ENCODE measurements around the gene SLC6A6.

The SLC6A6 gene

DNA sequence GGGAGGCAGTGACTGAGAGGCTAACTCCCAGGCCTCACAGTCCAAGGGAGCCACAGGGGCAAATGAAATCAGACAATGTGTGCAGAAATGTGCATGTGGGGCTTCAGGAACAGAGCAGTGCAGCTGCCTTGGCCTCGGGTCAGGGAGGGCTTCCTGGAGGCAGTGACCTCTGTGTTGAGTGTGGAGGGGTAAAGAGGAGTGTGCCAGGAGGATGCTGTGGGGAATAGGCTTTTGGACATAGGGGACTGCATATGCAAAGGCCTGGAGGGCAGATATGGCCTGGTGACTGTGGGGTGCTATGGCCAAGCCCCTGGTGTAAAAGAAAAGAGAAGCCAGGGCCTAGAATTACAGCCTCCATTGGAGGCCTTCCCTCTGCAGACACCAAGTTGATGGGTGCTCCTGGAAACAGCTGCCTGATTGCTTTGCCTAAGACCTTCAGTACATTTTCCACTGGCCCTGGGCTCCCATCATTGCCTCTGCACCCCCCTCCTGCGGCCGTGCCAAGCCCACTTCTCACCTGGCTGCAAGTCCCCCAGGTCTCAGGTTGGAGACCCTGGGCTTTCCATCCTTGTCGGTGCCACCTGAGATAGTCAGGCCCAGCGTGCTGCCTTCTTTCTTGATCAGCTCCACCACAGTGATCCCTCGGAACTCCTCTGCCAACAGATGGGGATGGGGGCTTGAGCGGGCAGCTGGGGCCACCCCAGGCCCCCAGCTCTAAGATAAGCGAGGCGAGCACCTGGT, 122.7 kb downstream of the SLC6A6 start:
- DNase-seq: no peak

DNA sequence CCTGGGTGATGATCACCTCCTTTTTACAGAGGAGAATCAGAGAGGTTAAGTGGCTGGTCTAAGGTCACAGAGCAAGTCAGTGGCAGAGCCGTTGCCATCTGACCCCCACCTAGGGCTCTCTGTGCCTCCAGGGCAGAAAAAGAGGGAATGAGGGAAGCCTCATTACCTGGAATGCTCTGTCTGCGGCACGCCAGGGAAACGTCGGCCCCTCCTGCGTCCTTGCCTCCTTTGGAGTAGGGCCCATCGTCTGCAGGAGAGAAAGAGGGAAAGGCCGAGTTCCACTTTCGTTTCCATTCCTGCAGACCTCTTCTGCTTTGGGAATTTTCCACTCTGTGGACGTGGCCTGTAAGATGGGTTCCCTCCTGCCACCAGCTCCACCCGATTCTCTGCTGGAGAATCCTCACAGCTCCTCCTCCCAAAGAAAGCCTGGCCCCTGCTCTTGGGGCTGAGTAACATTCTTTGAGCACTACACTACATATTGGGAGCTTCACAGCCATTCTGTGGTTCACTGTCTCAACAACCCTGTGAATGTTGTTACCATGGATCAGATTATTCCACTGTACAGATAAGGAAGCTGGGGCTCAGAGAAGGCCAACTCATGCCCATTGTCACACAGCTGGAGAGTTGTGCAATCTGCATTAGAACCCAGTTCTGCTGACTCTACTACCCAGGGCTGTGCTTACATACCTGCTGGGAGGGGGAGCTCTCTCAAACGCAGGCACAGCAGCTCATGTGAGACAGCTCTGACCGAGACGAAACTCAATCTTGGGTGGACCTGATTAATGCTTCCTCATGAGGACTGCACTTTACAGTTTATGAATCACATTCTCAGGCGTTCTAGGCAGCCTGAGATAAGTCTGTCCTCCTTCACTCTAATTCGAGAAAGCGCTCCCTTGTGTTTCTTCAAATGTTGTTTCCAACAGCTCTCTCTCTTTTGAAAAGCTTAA, 123.6 kb downstream of the SLC6A6 start:
- peak; percentile 16 for DNase-seq

DNA sequence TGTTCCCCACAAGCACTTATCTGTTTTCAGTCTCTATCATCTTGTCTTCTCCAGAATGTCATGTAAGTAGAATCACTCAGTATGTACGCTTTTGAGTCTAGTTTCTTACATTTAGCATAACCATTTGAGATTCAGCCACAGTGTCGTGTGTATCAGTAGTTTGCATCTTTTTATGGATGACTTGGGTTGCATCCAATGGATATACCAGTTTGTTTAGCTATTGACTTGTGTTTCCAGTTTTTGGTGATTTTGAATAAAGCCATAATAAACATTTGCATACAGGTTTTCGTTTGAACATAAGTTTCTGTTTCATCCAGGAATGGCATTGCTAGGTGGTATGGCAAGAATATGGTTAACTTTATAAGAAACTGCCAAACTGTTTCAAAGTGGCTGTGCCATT, 125.7 kb downstream of the SLC6A6 start:
- DNase-seq: no peak

DNA sequence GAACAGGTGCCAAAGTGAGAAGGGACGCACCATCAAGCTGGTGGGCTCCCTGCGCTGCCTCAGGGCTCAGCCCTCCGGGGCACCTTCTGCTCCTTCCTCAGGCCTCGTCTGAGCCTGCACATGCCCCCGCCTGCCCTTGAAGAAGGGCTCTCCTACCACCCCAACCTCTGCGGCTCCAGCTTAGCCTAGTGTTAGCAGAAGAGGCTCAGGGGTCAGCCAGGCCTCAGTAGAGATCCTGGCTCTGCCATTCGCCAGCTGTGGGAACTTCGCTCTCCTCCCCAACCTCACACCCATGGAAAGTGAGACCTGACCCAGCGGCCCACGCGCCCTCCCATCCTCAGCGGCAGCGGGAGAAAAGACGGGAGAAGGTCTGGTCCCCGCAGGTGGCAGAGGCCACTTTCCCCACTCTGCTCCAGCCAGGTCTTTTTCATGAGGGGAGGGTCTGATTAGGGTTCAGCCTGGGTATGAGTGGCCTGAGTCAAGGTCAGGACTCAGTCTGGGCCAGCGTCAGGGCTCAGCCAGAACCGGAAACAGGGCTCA, 129.5 kb downstream of the SLC6A6 start:
- no peak for DNase-seq

DNA sequence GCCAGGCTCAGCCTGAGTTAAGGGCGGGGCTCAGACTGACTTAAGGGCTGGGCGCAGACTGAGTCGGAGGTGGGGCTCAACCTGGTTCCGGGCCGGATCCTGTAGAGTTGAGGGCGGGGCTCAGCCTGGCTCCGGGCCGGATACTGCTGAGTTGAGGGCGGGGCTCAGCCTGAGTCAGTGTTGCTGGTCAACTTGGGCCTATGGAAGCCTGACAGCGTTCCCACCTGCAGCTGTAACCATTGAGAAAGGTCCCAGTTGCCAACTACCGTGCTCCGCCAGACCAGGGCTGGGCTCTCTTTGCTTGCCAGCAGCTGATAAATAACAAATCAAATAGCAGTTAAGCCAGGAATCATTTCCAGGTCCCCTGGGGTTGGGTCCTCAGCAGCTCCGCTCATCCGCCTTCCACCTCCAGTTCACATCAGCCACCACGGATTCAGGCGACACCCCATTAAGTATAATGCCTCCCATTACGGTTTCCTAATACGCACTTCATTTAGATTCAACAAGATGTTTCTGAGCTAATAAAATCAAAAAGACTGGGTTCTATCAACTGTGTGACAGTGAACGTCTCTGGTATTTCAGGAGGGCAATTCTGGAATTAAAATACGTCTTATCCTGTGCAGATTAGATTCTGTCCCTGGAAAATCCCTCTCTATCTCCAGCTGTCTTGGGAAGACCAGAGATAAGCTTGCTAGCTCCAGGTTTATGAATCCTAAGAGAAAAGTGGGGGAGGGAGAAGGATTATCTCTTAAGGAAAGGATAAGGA, 130.5 kb downstream of the SLC6A6 start:
- DNase-seq: no peak

DNA sequence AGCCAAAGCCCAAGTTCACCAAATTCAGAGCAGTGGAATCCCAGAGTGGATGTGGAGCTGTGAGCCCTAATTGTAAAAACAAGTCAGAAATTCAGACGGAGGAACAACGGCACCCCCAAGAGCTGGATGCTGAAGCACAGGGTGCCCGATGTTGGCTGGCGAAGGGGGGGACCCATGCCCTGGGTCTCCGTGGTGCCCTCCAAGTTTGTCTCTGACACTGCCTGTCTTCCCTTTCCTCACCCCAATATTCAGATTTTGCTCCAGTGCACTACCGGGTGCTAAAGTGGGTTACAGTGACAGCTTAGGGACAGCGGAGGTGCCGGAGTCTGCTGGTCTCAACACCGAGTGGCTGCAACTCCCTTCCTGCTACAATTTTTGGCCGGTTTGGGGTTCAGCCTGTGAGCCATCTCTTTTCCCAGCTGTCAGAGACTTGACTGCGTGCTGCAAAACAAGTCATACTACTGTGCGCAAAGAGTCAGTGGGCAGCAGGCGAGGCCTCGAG, 131.1 kb downstream of the SLC6A6 start:
- DNase-seq: no peak

DNA sequence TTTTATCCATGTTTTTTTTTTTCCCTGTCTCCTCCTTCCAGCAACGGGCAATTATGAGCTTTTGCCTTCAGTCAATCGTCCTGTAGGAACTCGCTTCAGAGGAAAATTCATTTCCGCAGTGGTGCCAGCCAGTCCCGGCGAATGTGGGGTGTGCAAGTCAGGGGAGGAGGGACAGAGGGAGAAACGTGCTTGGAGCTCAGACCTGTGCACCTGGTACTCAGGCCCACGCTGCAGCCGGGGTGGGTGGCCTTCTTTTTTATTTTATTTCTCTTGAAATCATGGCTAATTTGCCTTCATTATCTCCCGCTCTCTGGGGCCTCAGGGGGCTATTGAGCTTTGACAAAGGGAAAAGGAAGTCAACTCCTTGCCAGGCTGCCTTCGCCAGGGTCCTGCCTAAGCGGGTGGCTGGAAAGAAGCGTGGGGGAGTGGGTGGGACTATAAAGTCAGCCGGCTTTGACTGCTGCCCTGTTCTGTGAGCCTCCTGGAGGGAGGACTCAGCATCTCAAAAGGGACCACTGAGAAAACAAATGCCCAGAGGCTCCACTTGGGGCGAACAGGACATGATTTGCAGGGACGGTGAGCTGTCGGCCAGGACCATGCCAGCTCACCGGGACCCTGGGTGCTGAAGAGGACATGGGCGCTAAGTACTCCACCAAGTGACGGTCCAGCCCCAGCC, 132.2 kb downstream of the SLC6A6 start:
- DNase-seq: no peak

DNA sequence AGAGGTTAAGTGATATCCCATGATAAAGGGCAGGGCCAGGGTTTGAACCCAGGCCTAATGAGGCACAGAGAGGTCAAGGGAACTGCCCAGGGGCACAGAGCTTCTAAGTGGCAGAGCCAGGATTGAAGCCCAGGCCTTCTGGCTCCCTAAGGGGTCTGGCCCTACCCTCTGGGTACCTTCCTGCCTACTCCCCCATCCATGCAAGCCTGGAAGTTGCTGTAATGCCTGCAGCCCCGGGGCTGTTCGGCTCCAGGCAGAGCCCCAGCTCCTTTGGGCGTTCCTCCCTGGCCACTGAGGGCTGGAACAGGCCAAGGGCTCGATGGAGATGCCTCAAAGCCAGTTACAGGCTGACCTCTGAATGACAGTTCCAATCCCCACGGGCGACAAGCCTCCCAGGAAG, 133.2 kb downstream of the SLC6A6 start:
- DNase-seq: no peak

DNA sequence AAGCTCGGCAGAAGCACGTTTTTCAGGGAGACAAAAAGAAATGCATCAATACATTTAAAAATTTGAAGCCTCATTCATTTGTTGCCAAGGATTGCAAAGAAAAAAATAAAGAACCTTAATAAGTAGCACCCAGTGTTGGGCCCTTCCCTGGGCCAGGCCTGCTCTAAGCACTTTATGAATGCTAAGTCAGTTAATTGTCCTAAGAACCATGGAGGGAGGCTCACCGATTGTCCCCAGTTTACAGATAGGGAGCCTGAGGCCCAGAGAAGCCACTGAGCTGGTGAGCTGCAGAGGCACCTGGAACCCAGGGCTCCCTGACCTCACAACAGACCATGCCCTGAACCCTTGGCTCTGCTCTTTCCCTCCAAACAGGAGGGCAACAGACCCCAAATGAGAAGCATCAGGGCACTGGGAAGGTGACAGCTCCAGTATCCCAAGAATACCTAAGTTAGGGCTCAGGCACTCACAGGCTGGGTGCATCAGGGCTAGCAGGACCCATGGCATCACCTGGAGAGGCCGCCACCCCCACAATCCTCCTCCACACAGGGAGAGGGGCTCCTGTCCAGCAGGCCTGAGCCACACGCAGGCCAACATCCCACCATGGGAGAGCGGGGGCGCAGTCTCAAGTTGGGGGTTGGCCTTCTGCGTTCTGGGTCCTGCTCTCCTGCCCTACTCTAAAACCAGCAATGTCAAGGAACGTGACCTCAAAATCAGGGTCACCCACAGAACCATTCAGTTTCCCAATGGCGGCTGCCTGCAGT, 133.8 kb downstream of the SLC6A6 start:
- no peak for DNase-seq

DNA sequence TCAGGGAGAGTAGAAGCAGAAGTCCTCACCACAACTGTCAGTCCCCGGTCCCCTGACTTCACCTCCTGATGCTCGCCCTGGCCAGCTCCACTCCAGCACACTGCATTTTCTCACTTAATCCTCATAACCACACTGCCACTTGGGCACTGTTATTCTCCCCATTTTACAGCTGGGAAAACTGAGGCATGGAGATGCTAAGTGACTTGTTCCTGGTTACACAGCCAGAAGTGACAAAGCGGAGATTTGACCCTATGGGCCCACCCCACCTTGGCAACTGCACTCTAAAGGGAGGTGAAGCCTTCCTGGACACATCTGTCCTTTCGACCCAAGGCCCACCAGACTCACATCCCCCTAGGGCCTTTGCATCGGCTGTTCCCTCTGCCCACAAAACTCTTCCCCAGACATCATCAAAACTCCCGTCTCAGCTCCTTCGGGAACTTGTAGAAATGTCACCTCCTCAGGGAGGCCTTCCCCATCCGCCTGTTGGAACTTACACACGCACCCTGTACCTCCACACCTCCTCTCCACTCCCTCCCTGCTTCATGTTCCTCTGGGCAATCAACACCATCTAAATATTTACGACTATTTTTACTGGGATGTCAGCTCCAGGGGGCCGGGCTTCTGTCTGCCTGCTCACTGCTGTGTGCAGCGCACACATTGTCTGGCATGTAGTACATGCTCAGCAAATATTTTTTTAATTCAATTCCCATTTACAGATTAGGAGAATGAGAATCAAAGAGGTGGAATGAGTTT, 134.6 kb downstream of the SLC6A6 start:
- no peak for DNase-seq

DNA sequence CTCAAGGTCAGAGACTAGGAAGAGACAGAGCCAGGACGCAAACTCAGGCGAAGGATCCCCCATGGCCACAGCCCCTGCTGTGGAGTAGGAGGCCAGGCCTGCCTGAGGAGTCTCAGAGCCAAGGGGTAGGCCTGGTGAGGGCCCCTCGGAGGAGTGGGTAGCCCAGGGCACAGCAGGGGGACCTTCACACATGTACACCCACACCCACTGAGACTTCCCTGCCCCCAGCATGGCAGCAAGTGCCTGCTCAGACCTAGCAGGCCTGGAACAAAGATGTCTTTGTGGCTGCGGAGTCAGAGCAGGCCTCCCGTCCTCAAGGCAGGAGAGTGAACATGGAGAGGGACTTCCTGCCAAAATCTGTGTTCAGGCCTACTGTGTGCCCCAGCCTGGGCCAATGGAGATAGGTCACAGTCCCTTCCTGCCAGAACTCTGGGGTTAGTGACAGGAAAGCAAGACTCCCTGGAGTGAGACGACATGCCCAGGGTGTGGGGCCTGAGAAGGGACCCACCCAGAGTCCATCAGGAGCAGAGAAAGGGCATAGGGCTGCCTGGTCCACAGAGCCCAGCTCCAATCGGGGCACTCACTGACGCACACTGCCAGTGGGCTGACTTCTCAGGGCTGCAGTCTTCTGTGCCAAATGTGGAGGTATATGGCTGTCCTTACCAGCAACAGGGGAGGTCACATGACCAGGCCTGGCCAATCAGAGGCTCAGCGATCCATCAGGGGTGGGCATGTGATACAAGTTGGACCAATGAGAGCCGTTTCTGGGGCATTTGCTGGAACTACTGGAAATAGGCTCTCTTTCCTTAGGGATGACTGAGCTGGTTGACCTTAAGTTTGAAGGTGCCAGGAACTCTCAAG, 135.4 kb downstream of the SLC6A6 start:
- no peak for DNase-seq

DNA sequence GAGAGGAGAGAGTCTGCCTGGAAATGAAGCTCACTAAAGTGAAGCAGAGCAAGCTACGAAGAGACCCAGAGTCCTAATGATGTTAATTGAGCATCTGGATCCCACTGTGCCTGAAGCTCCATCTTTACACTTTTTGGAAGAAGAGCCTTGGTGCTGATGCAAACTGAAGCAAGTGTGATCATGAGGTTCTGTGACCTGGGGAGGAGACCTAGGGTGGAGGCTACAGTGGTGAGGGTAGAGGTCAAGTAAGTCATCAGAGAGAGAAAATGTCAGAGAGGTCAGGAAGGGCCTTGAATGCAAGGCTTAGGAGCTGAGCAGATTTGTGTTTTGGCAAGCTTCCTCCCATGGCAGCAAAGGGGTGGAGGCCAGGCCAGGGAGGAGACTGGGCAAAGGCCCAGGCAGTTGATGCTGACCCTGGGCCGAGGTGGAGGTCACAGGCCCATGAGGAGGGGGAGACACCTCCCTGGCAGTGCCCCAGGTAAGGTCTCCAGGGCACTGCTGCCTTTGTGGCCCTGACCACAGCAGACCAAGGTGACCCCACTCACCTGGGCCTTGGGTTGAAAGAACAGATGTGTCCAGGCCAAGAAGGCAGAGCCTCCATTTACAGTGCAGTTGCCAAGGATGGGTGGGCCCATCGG, 136.2 kb downstream of the SLC6A6 start:
- DNase-seq: no peak

Data from fibroblast of skin of abdomen (primary cell).